Common myeloid progenitor, CD34-positive (primary cell): Measurements from ENCODE around the gene HAP1.
"Not testable (repeated sequence)": the region's sequence is repeated elsewhere in the genome, so short reads cannot be mapped to it uniquely, and the experiment has no call there.

Experiments used
- CTCF ChIA-PET: fragments of 350-600 bp; sonication (Branson Sonifier 250); formaldehyde crosslinking; loops from one replicate; lab custom pipeline; 2021; ENCODE audit warnings: antibody characterized with exemption; lab: Charles Lee
- POLR2A ChIA-PET: fragments of 350-600 bp; sonication (Branson Sonifier 250); formaldehyde crosslinking; loops from one replicate; lab custom pipeline; 2021; ENCODE audit warnings: antibody characterized with exemption; lab: Charles Lee
- DNase-seq, 3 donors: peaks; one replicate each; pipeline versions ENCODE4 v3.0.0 to v3.0.0-alpha.2; 2013
- H3K27ac ChIP-seq, 2 experiments: 1 replicate in 1 of 2; 2 replicates in 1 of 2; pipeline ENCODE4 v1.7.0; 2013; ENCODE audit warnings: inconsistent platforms in 2 of 2, low read length in 2 of 2, mild to moderate bottlenecking in 2 of 2, low read depth in 1 of 2, moderate library complexity in 1 of 2; ENCODE audit not compliant: severe bottlenecking in 2 of 2, insufficient read depth in 1 of 2, poor library complexity in 1 of 2
- H3K27me3 ChIP-seq, 5 experiments: replicated peaks in 2 of 5; 1 replicate in 3 of 5; 2 replicates in 2 of 5; pipeline versions ENCODE4 v1.6.1 to v1.7.0; 2013; ENCODE audit warnings: low read length in 4 of 5, mild to moderate bottlenecking in 2 of 5, moderate library complexity in 2 of 5, inconsistent platforms in 1 of 5; ENCODE audit not compliant: insufficient read depth in 5 of 5, control insufficient read depth in 4 of 5
- H3K36me3 ChIP-seq, 4 experiments: 1 replicate in 2 of 4; 2 replicates in 2 of 4; pipeline versions ENCODE4 v1.6.1 to v1.7.0; 2013; ENCODE audit warnings: low read length in 3 of 4, control low read depth in 1 of 4, mild to moderate bottlenecking in 1 of 4; ENCODE audit not compliant: control insufficient read depth in 4 of 4, insufficient read depth in 4 of 4
- H3K4me1 ChIP-seq, 4 experiments: 1 replicate in 3 of 4; 2 replicates in 1 of 4; pipeline versions ENCODE4 v1.6.1 to v1.7.1; 2013; ENCODE audit warnings: low read length in 3 of 4, mild to moderate bottlenecking in 3 of 4, control low read depth in 1 of 4, inconsistent platforms in 1 of 4, moderate library complexity in 1 of 4; ENCODE audit not compliant: control insufficient read depth in 4 of 4, insufficient read depth in 4 of 4; ENCODE audit errors: control extremely low read depth in 1 of 4
- H3K4me3 ChIP-seq, 7 experiments: 1 replicate in 4 of 7; 2 replicates in 3 of 7; pipeline versions ENCODE4 v1.5.1 to v1.7.0; 2013; ENCODE audit warnings: mild to moderate bottlenecking in 7 of 7, low read length in 6 of 7, moderate library complexity in 6 of 7, inconsistent platforms in 2 of 7, low read depth in 2 of 7, control low read depth in 1 of 7; ENCODE audit not compliant: insufficient read depth in 4 of 7, control insufficient read depth in 1 of 7; ENCODE audit errors: extremely low read depth in 1 of 7
- H3K9me3 ChIP-seq, 5 experiments: 1 replicate in 4 of 5; 2 replicates in 1 of 5; pipeline versions ENCODE4 v1.6.1 to v1.7.1; 2013; ENCODE audit warnings: low read length in 4 of 5, mild to moderate bottlenecking in 2 of 5, inconsistent platforms in 1 of 5, low read depth in 1 of 5, moderate library complexity in 1 of 5; ENCODE audit not compliant: control insufficient read depth in 4 of 5, insufficient read depth in 2 of 5; ENCODE audit errors: control extremely low read depth in 1 of 5
- WGBS: methylation state at CpG from one replicate; pipeline ENCODE4 v1.1.5; 2013; ENCODE audit not compliant: insufficient coverage; 5-methylcytosine and 5-hydroxymethylcytosine counted together

HAP1 gene

GRCh38 chr17:41687828-41688640 is 46.4 kb downstream of the HAP1 start:
- Histone ChIP-seq H3K4me1 (peaks cover 7 to 36% (median 30%) of the 10 kb centered on the region in 4 experiments), H3K4me3 (peak overlapping the region; percentile 52 to 95 (median 81)), H3K27ac (peak overlapping the region; percentile 44 to 100), H3K27me3 (no peaks in the 10 kb centered on the region), H3K9me3 (no peaks in the 10 kb centered on the region), H3K36me3 (peaks cover 14 to 38% (median 37%) of the 10 kb centered on the region in 4 experiments)
- ChIA-PET POLR2A (interaction anchor here (0.6 to 6.0 kb wide), 11 partner anchors 8 to 1041 kb away, joined by 3 to 86 read pairs (median 5); partner anchors contain the start of genes ODAD4 and SMARCE1), CTCF (interaction anchor here (0.6 to 5.4 kb wide), 6 partner anchors 9 to 38 kb away, joined by 3 to 91 read pairs (median 4); no protein-coding TSS in a partner anchor)
- peak in 2 of 3 donors; percentile 77 to 79 for DNase-seq
- WGBS: 10% methylated on average over 14 of the region's 23 CpGs

- CTCF ChIA-PET: interaction anchor here (2.1 kb wide), 1 partner anchor 25 kb away, joined by 5 read pairs; no protein-coding TSS in a partner anchor
- peaks cover 11 to 22% (median 20%) of the 10 kb centered on the region in 4 experiments for H3K36me3 ChIP-seq
Measured at GRCh38 chr17:41686281-41686680, 48.2 kb downstream of the HAP1 start.

GRCh38 chr17:41685753-41686152 is 48.7 kb downstream of the HAP1 start:
- not testable (repeated sequence) for H3K27ac ChIP-seq, H3K9me3 ChIP-seq, DNase-seq, H3K4me3 ChIP-seq, H3K27me3 ChIP-seq
- 98% methylated on average over 8 of the region's 13 CpGs for WGBS
- ChIA-PET CTCF (interaction anchor here (1.1 to 2.1 kb wide), 2 partner anchors 23 to 25 kb away, joined by 3 to 5 read pairs; no protein-coding TSS in a partner anchor), POLR2A (interaction anchor here (1.0 kb wide), 1 partner anchor 18 kb away, joined by 3 read pairs; no protein-coding TSS in a partner anchor)
- peaks cover 7 to 50% (median 40%) of the 10 kb centered on the region in 4 experiments for H3K4me1 ChIP-seq
- H3K36me3 ChIP-seq: peaks cover 8 to 16% (median 15%) of the 10 kb centered on the region in 4 experiments

More at GRCh38 chr17:41686281-41686680, 48.2 kb downstream of the HAP1 start:
- H3K4me3 ChIP-seq: no peak overlapping the region
- WGBS: no CpG with 5 or more reads among the region's 4 CpGs
- POLR2A ChIA-PET: interaction anchor here (1.0 kb wide), 1 partner anchor 18 kb away, joined by 3 read pairs; no protein-coding TSS in a partner anchor
- H3K27ac ChIP-seq: no peak overlapping the region
- no peaks in the 10 kb centered on the region for H3K9me3 ChIP-seq
- H3K27me3 ChIP-seq: no peaks in the 10 kb centered on the region
- no peak for DNase-seq
- H3K4me1 ChIP-seq: peaks cover 7 to 50% (median 44%) of the 10 kb centered on the region in 4 experiments

GRCh38 chr17:41684035-41684434 is 50.4 kb downstream of the HAP1 start:
- Histone ChIP-seq H3K4me1 (peaks cover 0 to 51% (median 42%) of the 10 kb centered on the region in 4 experiments), H3K4me3 (no peak overlapping the region), H3K36me3 (no peaks in the 10 kb centered on the region), H3K27ac (no peak overlapping the region), H3K27me3 (no peaks in the 10 kb centered on the region), H3K9me3 (no peaks in the 10 kb centered on the region)
- WGBS: 94% methylated on average over 2 of the region's 4 CpGs
- no peak for DNase-seq
- ChIA-PET POLR2A (no interaction called here), CTCF (interaction anchor here (2.1 kb wide), 1 partner anchor 23 kb away, joined by 5 read pairs; no protein-coding TSS in a partner anchor)

- no peak for DNase-seq
- CTCF ChIA-PET: interaction anchor here (1.9 to 7.1 kb wide), 3 partner anchors 12 to 20 kb away, joined by 5 to 72 read pairs (median 7); no protein-coding TSS in a partner anchor
- no peaks in the 10 kb centered on the region for H3K36me3 ChIP-seq
- peaks cover 2 to 56% (median 47%) of the 10 kb centered on the region in 4 experiments for H3K4me1 ChIP-seq
- WGBS: 95% methylated on average over 7 of the region's 8 CpGs
- H3K4me3 ChIP-seq: no peak overlapping the region
- H3K27me3 ChIP-seq: no peaks in the 10 kb centered on the region
- no peaks in the 10 kb centered on the region for H3K9me3 ChIP-seq
- POLR2A ChIA-PET: interaction anchor here (0.7 kb wide), 1 partner anchor 1527 kb away, joined by 3 read pairs; no protein-coding TSS in a partner anchor
- no peak overlapping the region for H3K27ac ChIP-seq
Measured at GRCh38 chr17:41683441-41684007, 50.9 kb downstream of the HAP1 start.

- peaks cover 4 to 56% (median 48%) of the 10 kb centered on the region in 4 experiments for H3K4me1 ChIP-seq
- ChIA-PET CTCF (interaction anchor here (1.9 to 7.5 kb wide), 4 partner anchors 8 to 19 kb away, joined by 5 to 91 read pairs (median 40); partner anchors contain the start of gene EIF1), POLR2A (interaction anchor here (5.1 kb wide), 1 partner anchor 8 kb away, joined by 86 read pairs; the partner anchor contains the start of gene EIF1)
- no peaks in the 10 kb centered on the region for H3K9me3 ChIP-seq
- peak in 2 of 3 donors; percentile 49 to 56 for DNase-seq
- no peaks in the 10 kb centered on the region for H3K27me3 ChIP-seq
- WGBS: no CpG with 5 or more reads among the region's 5 CpGs
- H3K36me3 ChIP-seq: no peaks in the 10 kb centered on the region
- H3K27ac ChIP-seq: no peak overlapping the region
- H3K4me3 ChIP-seq: no peak overlapping the region
Measured at GRCh38 chr17:41682631-41683030, 51.8 kb downstream of the HAP1 start.
